Neural progenitor cell (in vitro differentiated cells): ENCODE data around the gene SIX1. TPM values are rescaled to one million over a fixed set of nuclear protein-coding genes. Genes with fewer than 3 reads are reported as not detected.
A peak's percentile ranks its signal among the peaks of the same experiment; 100 is the strongest.

Experiments
- DNase-seq: peaks from one replicate; pipeline ENCODE4 v3.0.0-alpha.2; 2016; ENCODE audit warnings: low spot score
- H2AFZ ChIP-seq: fragments of 200-600 bp; sonication (generic); replicated peaks from 2 replicates; pipeline ENCODE4 v1.6.1; 2016; ENCODE audit warnings: antibody characterized with exemption
- H3F3A ChIP-seq: fragments of 200-600 bp; sonication (generic); 2 replicates; pipeline ENCODE4 v1.6.1; 2016; ENCODE audit warnings: antibody characterized with exemption, low read depth
- H3K27ac ChIP-seq: fragments of 200-600 bp; sonication (generic); 2 replicates; pipeline ENCODE4 v1.5.1; 2016; ENCODE audit warnings: mild to moderate bottlenecking
- H3K27me3 ChIP-seq: fragments of 200-600 bp; sonication (generic); 2 replicates; pipeline ENCODE4 v1.6.1; 2016; ENCODE audit warnings: mild to moderate bottlenecking, moderate library complexity
- H3K36me3 ChIP-seq: fragments of 200-600 bp; sonication (generic); 2 replicates; pipeline ENCODE4 v1.5.1; 2016
- H3K4me1 ChIP-seq: fragments of 200-600 bp; sonication (generic); 2 replicates; pipeline ENCODE4 v1.6.1; 2016; ENCODE audit warnings: mixed run types
- H3K4me2 ChIP-seq: fragments of 200-600 bp; sonication (generic); 2 replicates; pipeline ENCODE4 v1.6.1; 2016
- H3K4me3 ChIP-seq: fragments of 200-600 bp; sonication (generic); 2 replicates; pipeline ENCODE4 v1.5.1; 2016
- H3K79me2 ChIP-seq: fragments of 200-600 bp; sonication (generic); 2 replicates; pipeline ENCODE4 v1.6.1; 2016; ENCODE audit warnings: low read depth
- H3K9ac ChIP-seq: fragments of 200-600 bp; sonication (generic); 2 replicates; pipeline ENCODE4 v1.6.1; 2016
- H3K9me3 ChIP-seq: fragments of 200-600 bp; sonication (generic); 2 replicates; pipeline ENCODE4 v1.5.1; 2016; ENCODE audit warnings: low read depth
- H4K20me1 ChIP-seq: fragments of 200-600 bp; sonication (generic); 2 replicates; pipeline ENCODE4 v1.6.1; 2016; ENCODE audit warnings: low read depth
- H3K27ac Mint-ChIP-seq: 3 replicates; pipeline ENCODE4 v1.8.0; 2021; ENCODE audit warnings: mixed read lengths
- H3K27me3 Mint-ChIP-seq: 2 replicates; pipeline ENCODE4 v1.8.0; 2022; ENCODE audit warnings: low read depth, mild to moderate bottlenecking, inconsistent platforms, moderate library complexity, mixed read lengths; ENCODE audit not compliant: insufficient read depth
- H3K36me3 Mint-ChIP-seq: 3 replicates; pipeline ENCODE4 v1.8.0; 2021; ENCODE audit warnings: mixed read lengths
- H3K4me1 Mint-ChIP-seq: 3 replicates; pipeline ENCODE4 v1.8.0; 2021; ENCODE audit warnings: mixed read lengths
- H3K4me3 Mint-ChIP-seq: 3 replicates; pipeline ENCODE4 v1.8.0; 2021; ENCODE audit warnings: mild to moderate bottlenecking, moderate library complexity, mixed read lengths
- H3K9me3 Mint-ChIP-seq: 3 replicates; pipeline ENCODE4 v1.8.0; 2020; ENCODE audit warnings: mixed read lengths
- EZH2 ChIP-seq: fragments of 200-600 bp; sonication (generic); IDR thresholded peaks from 2 replicates; pipeline ENCODE4 v1.6.1; 2017; ENCODE audit warnings: antibody characterized with exemption, mild to moderate bottlenecking, moderate library complexity
- EZH2phosphoT487 ChIP-seq: fragments of 200-600 bp; sonication (generic); IDR thresholded peaks from 2 replicates; pipeline ENCODE4 v1.6.1; 2017; ENCODE audit warnings: antibody characterized with exemption
- total RNA-seq: library from RNA; depleted of rRNA; stranded (reverse); fragments of >200 nt; gene quantifications from 2 replicates; pipeline ENCODE4 v1.2.3, GENCODE V29; 2015; ENCODE audit warnings: low replicate concordance
- TF ChIP-seq, protein P1 (sequence below): fragments of 200-600 bp; sonication (generic); IDR thresholded peaks from 2 replicates; pipeline ENCODE4 v1.5.1; 2017; ENCODE audit warnings: antibody characterized with exemption, mild to moderate bottlenecking

The SIX1 gene
- total RNA-seq, 1 donor from 2014 or later: not detected

GRCh38 chr14:60658211-60658690, 9.0 kb upstream of the SIX1 start:
- peaks cover 70% of the 10 kb centered on the region for H3K27me3 Mint-ChIP-seq

DNA sequence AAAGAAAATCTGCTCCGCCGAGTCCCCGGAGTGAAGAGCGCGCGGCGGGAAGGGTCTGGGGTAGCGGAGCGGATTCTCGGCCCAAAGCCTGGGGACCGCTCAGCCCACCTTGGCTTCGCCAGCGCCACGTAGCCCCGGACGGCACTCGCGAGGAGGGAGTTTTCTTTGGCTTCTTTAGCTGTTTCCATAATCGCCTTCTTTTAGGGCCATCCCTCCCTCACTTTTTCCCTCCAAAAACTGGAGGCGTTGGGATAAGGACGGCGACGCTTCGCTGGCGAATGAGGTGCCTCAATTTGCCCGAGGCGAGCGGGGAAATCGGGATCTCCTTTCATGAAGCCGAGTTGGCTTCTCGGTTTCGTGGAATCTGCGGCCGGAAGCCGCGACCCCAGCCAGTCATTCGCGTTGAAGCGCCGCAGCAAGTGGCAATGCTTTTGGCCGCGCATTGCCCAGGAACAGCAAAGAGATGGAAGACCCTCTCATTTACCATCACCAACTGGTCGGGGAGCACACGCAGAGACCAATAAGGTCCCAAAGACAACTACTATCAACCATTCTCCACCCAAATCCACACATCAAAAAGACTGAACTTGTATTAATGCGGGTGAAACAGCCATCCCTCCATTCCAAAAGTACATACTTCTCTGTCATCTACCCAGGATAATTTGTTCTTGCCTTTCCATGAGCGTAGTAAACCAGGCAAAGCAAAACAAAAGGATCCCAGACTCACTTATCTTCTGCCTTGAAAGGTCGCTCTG, 8.4 kb upstream of the SIX1 start:
- Mint-ChIP-seq H3K4me3 (peak overlapping the region; percentile 93), H3K27ac (peak overlapping the region; percentile 85), H3K27me3 (peaks cover 74% of the 10 kb centered on the region), H3K9me3 (peaks cover 9% of the 10 kb centered on the region), H3K4me1 (peaks cover 44% of the 10 kb centered on the region), H3K36me3 (no peaks in the 10 kb centered on the region)
- Histone ChIP-seq H3K27ac (no peak overlapping the region), H3K79me2 (no peaks in the 10 kb centered on the region), H3K4me1 (peaks cover 37% of the 10 kb centered on the region), H3K4me3 (peak overlapping the region; percentile 62), H3K27me3 (peaks cover 85% of the 10 kb centered on the region), H3K36me3 (no peaks in the 10 kb centered on the region), H3K4me2 (peak overlapping the region; percentile 78), H2AFZ (peak overlapping the region; percentile 94), H3K9ac (no peak overlapping the region), H4K20me1 (peaks cover 23% of the 10 kb centered on the region), H3K9me3 (no peaks in the 10 kb centered on the region), H3F3A (peaks cover 49% of the 10 kb centered on the region)
- TF ChIP-seq EZH2 (peak; percentile 9), EZH2phosphoT487 (no peak)
- TF ChIP-seq, protein P1, sequence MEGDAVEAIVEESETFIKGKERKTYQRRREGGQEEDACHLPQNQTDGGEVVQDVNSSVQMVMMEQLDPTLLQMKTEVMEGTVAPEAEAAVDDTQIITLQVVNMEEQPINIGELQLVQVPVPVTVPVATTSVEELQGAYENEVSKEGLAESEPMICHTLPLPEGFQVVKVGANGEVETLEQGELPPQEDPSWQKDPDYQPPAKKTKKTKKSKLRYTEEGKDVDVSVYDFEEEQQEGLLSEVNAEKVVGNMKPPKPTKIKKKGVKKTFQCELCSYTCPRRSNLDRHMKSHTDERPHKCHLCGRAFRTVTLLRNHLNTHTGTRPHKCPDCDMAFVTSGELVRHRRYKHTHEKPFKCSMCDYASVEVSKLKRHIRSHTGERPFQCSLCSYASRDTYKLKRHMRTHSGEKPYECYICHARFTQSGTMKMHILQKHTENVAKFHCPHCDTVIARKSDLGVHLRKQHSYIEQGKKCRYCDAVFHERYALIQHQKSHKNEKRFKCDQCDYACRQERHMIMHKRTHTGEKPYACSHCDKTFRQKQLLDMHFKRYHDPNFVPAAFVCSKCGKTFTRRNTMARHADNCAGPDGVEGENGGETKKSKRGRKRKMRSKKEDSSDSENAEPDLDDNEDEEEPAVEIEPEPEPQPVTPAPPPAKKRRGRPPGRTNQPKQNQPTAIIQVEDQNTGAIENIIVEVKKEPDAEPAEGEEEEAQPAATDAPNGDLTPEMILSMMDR: no peak
- DNase-seq: peak; percentile 53

More at GRCh38 chr14:60658211-60658690, 9.0 kb upstream of the SIX1 start:
- H4K20me1 ChIP-seq: peaks cover 16% of the 10 kb centered on the region
- peak overlapping the region; percentile 94 for H2AFZ ChIP-seq
- peaks cover 43% of the 10 kb centered on the region for H3F3A ChIP-seq
- Mint-ChIP-seq H3K4me3 (peak overlapping the region; percentile 93), H3K9me3 (peaks cover 9% of the 10 kb centered on the region), H3K36me3 (no peaks in the 10 kb centered on the region), H3K27ac (no peak overlapping the region), H3K4me1 (peaks cover 41% of the 10 kb centered on the region)
- no peak overlapping the region for H3K27ac ChIP-seq
- H3K4me3 ChIP-seq: peak overlapping the region; percentile 62
- no peaks in the 10 kb centered on the region for H3K36me3 ChIP-seq
- peaks cover 31% of the 10 kb centered on the region for H3K4me1 ChIP-seq
- peaks cover 79% of the 10 kb centered on the region for H3K27me3 ChIP-seq
- H3K9me3 ChIP-seq: no peaks in the 10 kb centered on the region
- TF ChIP-seq, protein P1: no peak
- TF ChIP-seq EZH2phosphoT487 (no peak), EZH2 (peak; percentile 4)
- H3K4me2 ChIP-seq: peak overlapping the region; percentile 78
- no peak overlapping the region for H3K9ac ChIP-seq
- H3K79me2 ChIP-seq: no peaks in the 10 kb centered on the region
- DNase-seq: peak; percentile 41

- Histone ChIP-seq H3K4me3 (peak overlapping the region; percentile 62), H3K4me2 (peak overlapping the region; percentile 78), H3K4me1 (peaks cover 42% of the 10 kb centered on the region), H4K20me1 (peaks cover 30% of the 10 kb centered on the region), H3K36me3 (no peaks in the 10 kb centered on the region), H2AFZ (peak overlapping the region; percentile 94), H3K79me2 (no peaks in the 10 kb centered on the region), H3K27me3 (peaks cover 93% of the 10 kb centered on the region), H3K9me3 (no peaks in the 10 kb centered on the region), H3K9ac (no peak overlapping the region), H3K27ac (no peak overlapping the region), H3F3A (peaks cover 56% of the 10 kb centered on the region)
- TF ChIP-seq EZH2: peak; percentile 73
- TF ChIP-seq EZH2phosphoT487: peak; percentile 78
- TF ChIP-seq, protein P1: peak; percentile 64
- H3K4me1 Mint-ChIP-seq: peaks cover 46% of the 10 kb centered on the region
- peaks cover 9% of the 10 kb centered on the region for H3K9me3 Mint-ChIP-seq
- H3K4me3 Mint-ChIP-seq: peak overlapping the region; percentile 93
- peak overlapping the region; percentile 85 for H3K27ac Mint-ChIP-seq
- H3K36me3 Mint-ChIP-seq: no peaks in the 10 kb centered on the region
- H3K27me3 Mint-ChIP-seq: peaks cover 78% of the 10 kb centered on the region
- DNase-seq: peak; percentile 90
Measured at GRCh38 chr14:60656686-60657455, 7.6 kb upstream of the SIX1 start.
